Cardiac muscle cell (in vitro differentiated cells and primary cell): ENCODE data around the gene TBC1D17. TPM values are rescaled to one million over a fixed set of nuclear protein-coding genes. Genes with fewer than 3 reads are reported as not detected.

Source experiments
- DNase-seq, 2 donors: peaks; one replicate each; pipeline versions ENCODE4 v3.0.0 to v3.0.0-alpha.2; 2010 to 2017; ENCODE audit warnings: low read depth in 1 of 2, low spot score in 1 of 2
- H3K27ac ChIP-seq: fragments of 200-600 bp; sonication (generic); 2 replicates; pipeline ENCODE4 v1.5.1; 2016
- H3K27me3 ChIP-seq: fragments of 200-600 bp; sonication (generic); 2 replicates; pipeline ENCODE4 v1.6.0; 2016; ENCODE audit warnings: control low read depth
- H3K36me3 ChIP-seq: fragments of 200-600 bp; sonication (generic); 2 replicates; pipeline ENCODE4 v1.5.1; 2016; ENCODE audit warnings: control low read depth
- H3K4me1 ChIP-seq: fragments of 200-600 bp; sonication (generic); 2 replicates; pipeline ENCODE4 v1.8.1; 2017; ENCODE audit warnings: low read depth, mild to moderate bottlenecking, mixed run types
- H3K4me3 ChIP-seq: fragments of 200-600 bp; sonication (generic); 2 replicates; pipeline ENCODE4 v1.5.1; 2016; ENCODE audit warnings: mild to moderate bottlenecking
- H3K9me3 ChIP-seq: fragments of 200-600 bp; sonication (generic); 2 replicates; pipeline ENCODE4 v1.5.1; 2017; ENCODE audit warnings: low read depth, mild to moderate bottlenecking, control low read depth
- CTCF ChIP-seq: IDR thresholded peaks from 2 replicates; pipeline ENCODE4 v1.5.1; 2012; ENCODE audit warnings: low read depth, mild to moderate bottlenecking, low read length
- polyA plus RNA-seq: library from polyadenylated mRNA; unstranded; fragments of >200 nt; fragmentation: Nextera tagmentation; extraction: Ambion mirVana; gene quantifications from 2 replicates; pipeline ENCODE4 v1.2.1, GENCODE V29; 2016
- total RNA-seq: library from RNA; depleted of rRNA; stranded (reverse); fragments of >200 nt; gene quantifications from 2 replicates; pipeline ENCODE4 v1.2.3, GENCODE V29; 2016

The TBC1D17 gene
- total and polyA plus RNA-seq, 2 experiments from 2014 or later = 26.8 to 52.5 TPM

- H3K9me3 ChIP-seq = no peaks in the 10 kb centered on the region
- peak overlapping the region; percentile 97 for H3K27ac ChIP-seq
- no peak for DNase-seq
- TF ChIP-seq CTCF = no peak
- H3K4me1 ChIP-seq = peaks cover 10% of the 10 kb centered on the region
- peaks cover 3% of the 10 kb centered on the region for H3K36me3 ChIP-seq
- peak overlapping the region; percentile 79 for H3K4me3 ChIP-seq
- H3K27me3 ChIP-seq = no peaks in the 10 kb centered on the region
These were observed 27.9 kb upstream of the TBC1D17 start for GRCh38 chr19:49849433-49850220.

GRCh38 chr19:49850221-49850486 lies 27.3 kb upstream of the TBC1D17 start:
- no peaks in the 10 kb centered on the region for H3K9me3 ChIP-seq
- no peaks in the 10 kb centered on the region for H3K27me3 ChIP-seq
- no peak for DNase-seq
- H3K4me1 ChIP-seq = peaks cover 10% of the 10 kb centered on the region
- TF ChIP-seq CTCF = no peak
- peaks cover 8% of the 10 kb centered on the region for H3K36me3 ChIP-seq
- peak overlapping the region; percentile 97 for H3K27ac ChIP-seq
- peak overlapping the region; percentile 79 for H3K4me3 ChIP-seq

GRCh38 chr19:49850487-49851342 lies 26.8 kb upstream of the TBC1D17 start, which contains the start of gene PTOV1:
PTOV1 (plus strand) TSS chr19:49851159.
- H3K27ac ChIP-seq = peak within 1 kb of the TSS; percentile 97
- DNase-seq = peak; percentile 95 to 96
- no peaks in the 10 kb centered on the region for H3K27me3 ChIP-seq
- no peaks in the 10 kb centered on the region for H3K9me3 ChIP-seq
- peaks cover 10% of the 10 kb centered on the region for H3K4me1 ChIP-seq
- no peak for TF ChIP-seq CTCF
- peak within 1 kb of the TSS; percentile 79 for H3K4me3 ChIP-seq
- peaks cover 13% of the 10 kb centered on the region for H3K36me3 ChIP-seq

DNA sequence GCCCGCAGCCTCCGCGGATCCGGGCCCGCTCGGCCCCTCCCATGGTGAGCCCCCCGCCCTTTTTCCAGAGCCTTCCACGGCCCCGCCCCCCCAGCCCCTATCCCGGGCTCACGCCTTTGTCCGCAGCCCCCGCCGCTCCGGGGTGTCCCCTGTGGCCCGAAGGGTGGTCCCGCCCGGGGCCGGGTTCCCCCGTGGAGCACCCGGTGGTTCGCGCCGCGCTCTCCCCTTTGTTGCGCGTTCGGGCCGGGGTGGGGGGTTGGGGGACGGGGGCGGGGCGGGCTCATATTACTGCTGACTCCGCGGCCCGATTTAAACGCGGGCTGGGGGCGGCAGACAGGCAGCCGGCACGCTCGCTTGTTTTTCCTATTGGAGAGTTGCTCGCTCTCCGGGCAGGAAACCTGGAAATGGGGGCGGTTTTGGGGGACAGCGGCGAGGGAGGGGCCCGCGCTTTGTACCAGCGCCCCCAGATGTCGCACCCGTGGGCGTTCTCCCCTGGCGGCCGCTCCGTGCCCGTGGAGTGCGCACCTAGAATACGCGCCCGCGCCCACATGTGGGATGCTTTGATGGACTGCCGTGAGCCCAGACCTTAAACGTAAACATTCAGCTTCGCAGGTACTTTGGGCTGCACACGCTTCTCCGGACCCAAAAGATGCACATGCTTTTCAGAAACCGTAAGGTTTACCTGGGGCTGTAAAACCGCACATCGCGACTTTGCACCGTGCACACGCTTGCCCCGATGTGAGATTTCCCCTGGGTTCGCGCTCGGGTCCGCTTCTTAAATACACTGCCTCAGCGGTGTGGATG lies 25.8 kb upstream of the TBC1D17 start:
- Histone ChIP-seq H3K4me1 (peaks cover 10% of the 10 kb centered on the region), H3K9me3 (no peaks in the 10 kb centered on the region), H3K27ac (peak overlapping the region; percentile 97), H3K36me3 (peaks cover 18% of the 10 kb centered on the region), H3K4me3 (peak overlapping the region; percentile 79), H3K27me3 (no peaks in the 10 kb centered on the region)
- peak; percentile 22 to 82 for DNase-seq
- no peak for TF ChIP-seq CTCF

GRCh38 chr19:49852631-49853126 lies 24.8 kb upstream of the TBC1D17 start:
- no peak for TF ChIP-seq CTCF
- H3K27ac ChIP-seq = no peak overlapping the region
- DNase-seq = no peak
- no peaks in the 10 kb centered on the region for H3K9me3 ChIP-seq
- peak overlapping the region; percentile 79 for H3K4me3 ChIP-seq
- H3K4me1 ChIP-seq = peaks cover 10% of the 10 kb centered on the region
- H3K36me3 ChIP-seq = peaks cover 28% of the 10 kb centered on the region
- H3K27me3 ChIP-seq = no peaks in the 10 kb centered on the region
